DMS53 (cell line): ENCODE results near the gene CALCR.
"Not testable (repeated sequence)": the region's sequence is repeated elsewhere in the genome, so short reads cannot be mapped to it uniquely, and the experiment has no call there.

ENCODE experiments used
- DNase-seq: peaks from one replicate; lab custom pipeline; 2025; lab: John Stamatoyannopoulos, UW

The CALCR gene

GRCh38 chr7:93574646-93575554 lies at the start of gene CALCR:
TSS of gene CALCR (minus strand) at chr7:93574724. CDS start at chr7:93486981, 87,743 bp downstream.
- DNase-seq, result peak; percentile 71

- no peak for DNase-seq
Measured at GRCh38 chr7:93623816-93624215, 49.3 kb upstream of the CALCR start.

- DNase-seq, result peak; percentile 69
Measured at GRCh38 chr7:93622036-93623033, 47.8 kb upstream of the CALCR start.

- DNase-seq, result no peak
Measured at GRCh38 chr7:93620864-93621263, 46.3 kb upstream of the CALCR start.

GRCh38 chr7:93620057-93620456 lies 45.5 kb upstream of the CALCR start:
- DNase-seq, result no peak

GRCh38 chr7:93601363-93601762 lies 26.8 kb upstream of the CALCR start:
- DNase-seq, result peak; percentile 68

GRCh38 chr7:93594250-93594649 lies 19.7 kb upstream of the CALCR start:
- DNase-seq, result peak; percentile 13

- peak; percentile 40 for DNase-seq
Measured at GRCh38 chr7:93592588-93593266, 18.2 kb upstream of the CALCR start.

GRCh38 chr7:93591224-93592050 lies 16.9 kb upstream of the CALCR start:
- peak; percentile 55 for DNase-seq

- not testable (repeated sequence) for DNase-seq
Measured at GRCh38 chr7:93586479-93586865, 11.9 kb upstream of the CALCR start.

GRCh38 chr7:93585694-93586478 lies 11.4 kb upstream of the CALCR start:
- not testable (repeated sequence) for DNase-seq

GRCh38 chr7:93579431-93579830 lies 4.9 kb upstream of the CALCR start:
- no peak for DNase-seq

GRCh38 chr7:93578762-93579161 lies 4.2 kb upstream of the CALCR start:
- peak; percentile 66 for DNase-seq

GRCh38 chr7:93575555-93576399 lies 1.3 kb upstream of the CALCR start:
- peak; percentile 58 for DNase-seq

- peak; percentile 50 for DNase-seq
Measured at GRCh38 chr7:93574269-93574645, 267 bp downstream of the CALCR start.

GRCh38 chr7:93569189-93569588 lies 5.3 kb downstream of the CALCR start:
- DNase-seq, result no peak

GRCh38 chr7:93566876-93567275 lies 7.6 kb downstream of the CALCR start:
- no peak for DNase-seq

- DNase-seq, result no peak
Measured at GRCh38 chr7:93563584-93563983, 10.9 kb downstream of the CALCR start.

- no peak for DNase-seq
Measured at GRCh38 chr7:93562936-93563335, 11.6 kb downstream of the CALCR start.
